ENCODE results near the gene TTC12.

Gene TTC12

DNA sequence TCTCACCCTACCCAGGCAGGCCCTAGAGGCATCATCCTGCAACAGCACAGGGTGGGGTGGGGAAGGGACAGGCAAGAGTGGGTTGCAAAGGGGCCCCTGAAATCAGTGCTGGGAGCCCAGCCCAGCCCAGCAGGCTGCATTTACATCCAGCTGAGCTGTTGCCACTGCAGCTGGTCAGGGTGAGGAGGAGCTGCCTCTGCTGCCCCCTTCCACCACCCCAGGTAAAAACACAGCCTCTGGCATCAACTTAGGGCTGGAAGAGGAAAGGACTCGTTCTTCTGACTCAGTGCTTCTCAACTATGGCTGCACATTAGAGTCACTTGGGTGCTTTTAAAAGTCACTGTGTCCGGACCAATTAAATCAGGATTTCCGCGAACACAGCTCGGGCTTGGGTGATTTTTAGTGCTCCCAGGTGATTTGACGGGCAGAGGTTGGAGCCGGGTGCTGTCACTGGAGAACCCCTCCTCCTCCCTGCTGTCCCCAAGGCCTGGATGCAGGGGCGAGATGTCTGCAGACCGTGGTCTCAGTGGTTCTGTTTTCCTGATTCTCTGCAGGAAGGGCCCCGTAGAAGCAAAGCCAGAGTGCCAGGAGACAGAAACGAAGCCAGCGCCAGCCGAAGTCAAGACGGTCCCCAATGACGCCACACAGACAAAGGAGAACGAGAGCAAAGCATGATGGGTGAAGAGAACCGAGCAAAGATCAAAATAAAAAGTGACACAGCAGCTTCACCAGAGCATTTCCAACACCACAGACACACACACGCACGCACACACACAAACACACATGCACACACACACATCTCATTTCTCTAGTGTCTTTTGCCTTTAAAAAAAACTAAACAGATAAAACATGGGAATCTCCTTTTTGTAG, 39.4 kb upstream of the TTC12 start:
- no peak for DNase-seq
- in situ Hi-C loops (cut with HindIII; ENCODE audit: low pct_ligation_motif_present, low sequenced_read_pairs): no loop called here
- H3K27ac ChIP-seq: no peak overlapping the region
- TF ChIP-seq, protein P1, sequence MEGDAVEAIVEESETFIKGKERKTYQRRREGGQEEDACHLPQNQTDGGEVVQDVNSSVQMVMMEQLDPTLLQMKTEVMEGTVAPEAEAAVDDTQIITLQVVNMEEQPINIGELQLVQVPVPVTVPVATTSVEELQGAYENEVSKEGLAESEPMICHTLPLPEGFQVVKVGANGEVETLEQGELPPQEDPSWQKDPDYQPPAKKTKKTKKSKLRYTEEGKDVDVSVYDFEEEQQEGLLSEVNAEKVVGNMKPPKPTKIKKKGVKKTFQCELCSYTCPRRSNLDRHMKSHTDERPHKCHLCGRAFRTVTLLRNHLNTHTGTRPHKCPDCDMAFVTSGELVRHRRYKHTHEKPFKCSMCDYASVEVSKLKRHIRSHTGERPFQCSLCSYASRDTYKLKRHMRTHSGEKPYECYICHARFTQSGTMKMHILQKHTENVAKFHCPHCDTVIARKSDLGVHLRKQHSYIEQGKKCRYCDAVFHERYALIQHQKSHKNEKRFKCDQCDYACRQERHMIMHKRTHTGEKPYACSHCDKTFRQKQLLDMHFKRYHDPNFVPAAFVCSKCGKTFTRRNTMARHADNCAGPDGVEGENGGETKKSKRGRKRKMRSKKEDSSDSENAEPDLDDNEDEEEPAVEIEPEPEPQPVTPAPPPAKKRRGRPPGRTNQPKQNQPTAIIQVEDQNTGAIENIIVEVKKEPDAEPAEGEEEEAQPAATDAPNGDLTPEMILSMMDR (IDR thresholded peaks at IDR 0.05; ENCODE audit: low read depth, low read length, missing control alignments): peak; percentile 46
- H3K4me3 ChIP-seq (ENCODE audit: low read depth, low read length): no peak overlapping the region
- H3K27me3 ChIP-seq (replicated peaks): no peaks in the 10 kb centered on the region
- H3K36me3 ChIP-seq (replicated peaks): no peaks in the 10 kb centered on the region

DNA sequence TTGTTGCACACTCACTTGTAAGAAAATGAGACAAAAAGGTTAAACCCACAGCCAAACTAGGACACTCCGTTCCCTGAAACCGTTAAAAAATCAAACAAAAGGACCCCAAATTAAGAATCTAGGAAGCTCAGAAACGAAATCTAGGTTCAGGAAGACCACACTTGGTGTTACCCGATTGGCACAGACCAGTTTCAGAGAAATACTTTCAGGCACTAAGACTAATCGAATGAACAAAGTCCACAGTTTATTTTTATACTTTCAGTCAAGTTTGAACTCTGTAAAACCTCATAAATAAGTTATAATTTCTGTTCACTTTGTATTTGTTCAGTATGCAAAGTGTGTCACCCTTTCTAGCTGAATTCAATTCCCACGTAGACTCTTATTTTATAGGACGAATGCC, 38.8 kb upstream of the TTC12 start:
- Histone ChIP-seq H3K27me3 (replicated peaks) (no peaks in the 10 kb centered on the region), H3K4me3 (ENCODE audit: low read depth, low read length) (no peak overlapping the region), H3K27ac (no peak overlapping the region), H3K36me3 (replicated peaks) (no peaks in the 10 kb centered on the region)
- DNase-seq: no peak
- in situ Hi-C loops (cut with HindIII; ENCODE audit: low pct_ligation_motif_present, low sequenced_read_pairs): no loop called here
- TF ChIP-seq, protein P1 (IDR thresholded peaks at IDR 0.05; ENCODE audit: low read depth, low read length, missing control alignments): no peak

DNA sequence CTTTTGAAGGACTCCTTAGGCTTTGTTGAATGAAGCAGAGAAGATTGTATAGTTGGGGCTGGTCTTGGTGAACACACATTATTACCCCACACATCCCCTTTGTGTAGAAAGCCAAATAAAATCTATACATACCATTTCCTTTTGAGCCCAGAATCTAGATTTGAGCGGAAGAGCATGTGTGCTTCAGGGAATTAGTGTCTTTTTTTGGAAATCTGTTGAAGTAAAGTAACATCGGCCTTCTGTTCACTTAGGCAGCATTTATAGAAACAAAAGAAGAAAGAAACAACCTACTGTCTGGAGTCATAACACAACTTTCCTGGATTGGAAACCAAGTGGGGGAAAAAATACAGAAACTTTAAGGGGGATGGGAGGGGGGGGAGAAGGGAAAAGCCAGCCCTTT, 37.9 kb upstream of the TTC12 start:
- H3K4me3 ChIP-seq (ENCODE audit: low read depth, low read length): no peak overlapping the region
- H3K27me3 ChIP-seq (replicated peaks): no peaks in the 10 kb centered on the region
- in situ Hi-C loops (cut with HindIII; ENCODE audit: low pct_ligation_motif_present, low sequenced_read_pairs): no loop called here
- DNase-seq: no peak
- TF ChIP-seq, protein P1 (IDR thresholded peaks at IDR 0.05; ENCODE audit: low read depth, low read length, missing control alignments): no peak
- H3K36me3 ChIP-seq (replicated peaks): no peaks in the 10 kb centered on the region
- H3K27ac ChIP-seq: no peak overlapping the region

DNA sequence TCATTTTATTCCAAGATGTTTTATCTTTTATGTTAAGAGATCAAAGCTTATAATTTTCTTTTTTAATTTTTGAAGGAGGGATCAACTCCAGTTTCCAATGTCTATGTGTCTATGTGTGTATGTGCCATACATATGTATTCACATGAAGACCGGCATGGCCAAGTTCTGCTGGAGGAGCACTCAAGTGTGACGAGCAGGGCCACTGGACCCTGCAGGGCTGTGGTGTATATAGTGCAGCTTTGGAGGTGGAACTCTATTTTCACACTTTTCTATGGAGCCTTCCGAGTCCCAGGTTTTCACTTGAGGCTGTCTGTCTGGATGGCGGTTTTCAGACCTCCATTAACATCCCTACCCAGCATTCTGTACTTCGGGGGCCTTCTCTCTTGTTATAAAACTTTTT, 36.5 kb upstream of the TTC12 start:
- Histone ChIP-seq H3K36me3 (replicated peaks) (no peaks in the 10 kb centered on the region), H3K27me3 (replicated peaks) (no peaks in the 10 kb centered on the region), H3K4me3 (ENCODE audit: low read depth, low read length) (no peak overlapping the region), H3K27ac (no peak overlapping the region)
- in situ Hi-C loops (cut with HindIII; ENCODE audit: low pct_ligation_motif_present, low sequenced_read_pairs): no loop called here
- TF ChIP-seq, protein P1 (IDR thresholded peaks at IDR 0.05; ENCODE audit: low read depth, low read length, missing control alignments): no peak
- DNase-seq: no peak

DNA sequence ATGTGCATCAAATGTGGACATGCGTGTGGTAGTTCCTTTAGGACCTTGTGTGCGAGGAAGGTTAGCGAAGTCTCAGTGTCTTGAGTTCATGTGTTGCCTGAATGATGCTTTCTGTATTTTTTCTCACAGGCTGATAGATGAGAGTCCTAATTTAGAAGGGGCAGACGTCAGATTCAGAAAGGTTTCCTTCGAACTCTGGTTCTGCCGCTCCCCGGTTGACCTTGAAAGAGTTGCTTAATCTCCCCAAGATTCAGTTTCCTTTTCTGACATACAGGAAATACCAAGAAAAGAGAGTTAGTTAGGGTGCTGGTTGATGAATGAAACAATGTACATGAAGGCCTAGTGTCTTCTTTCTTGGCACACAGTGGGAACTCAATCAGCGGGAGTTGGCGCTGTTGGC, 35.9 kb upstream of the TTC12 start:
- Histone ChIP-seq H3K36me3 (replicated peaks) (no peaks in the 10 kb centered on the region), H3K4me3 (ENCODE audit: low read depth, low read length) (no peak overlapping the region), H3K27ac (no peak overlapping the region), H3K27me3 (replicated peaks) (no peaks in the 10 kb centered on the region)
- no peak for DNase-seq
- TF ChIP-seq, protein P1 (IDR thresholded peaks at IDR 0.05; ENCODE audit: low read depth, low read length, missing control alignments): no peak
- in situ Hi-C loops (cut with HindIII; ENCODE audit: low pct_ligation_motif_present, low sequenced_read_pairs): no loop called here

DNA sequence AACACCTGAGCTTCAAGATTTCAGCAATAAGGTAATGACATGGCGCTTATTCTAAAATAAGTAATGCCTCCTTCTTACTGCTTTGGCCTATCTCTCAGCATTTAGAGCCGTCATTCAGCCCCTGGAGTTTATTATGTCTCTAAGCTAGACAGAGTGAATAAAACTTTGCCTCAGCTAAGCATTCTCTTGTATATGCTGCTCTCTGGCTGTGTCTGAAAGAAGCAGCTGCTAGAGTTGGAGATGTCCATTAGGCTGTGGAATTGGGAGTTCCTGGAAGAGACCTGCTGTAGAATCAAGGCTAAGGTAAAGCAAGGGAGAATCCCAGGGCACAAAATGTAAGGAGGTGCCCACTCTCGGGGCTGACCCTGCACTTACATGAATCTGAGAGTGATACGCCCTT, 35.5 kb upstream of the TTC12 start:
- H3K36me3 ChIP-seq (replicated peaks): no peaks in the 10 kb centered on the region
- H3K27me3 ChIP-seq (replicated peaks): no peaks in the 10 kb centered on the region
- H3K4me3 ChIP-seq (ENCODE audit: low read depth, low read length): no peak overlapping the region
- TF ChIP-seq, protein P1 (IDR thresholded peaks at IDR 0.05; ENCODE audit: low read depth, low read length, missing control alignments): no peak
- in situ Hi-C loops (cut with HindIII; ENCODE audit: low pct_ligation_motif_present, low sequenced_read_pairs): no loop called here
- no peak for DNase-seq
- no peak overlapping the region for H3K27ac ChIP-seq
